RWPE2 (cell line): Measurements from ENCODE around the gene DIPK1A.

ENCODE experiments used
- ATAC-seq: fragments of 200-7000 bp; cut with Tn5 transposase; 3 replicates; pipeline ENCODE4 v1.9.1; 2021; ENCODE audit warnings: low read depth
- DNase-seq: peaks from one replicate; pipeline ENCODE4 v3.0.0-alpha.2; 2020; ENCODE audit warnings: low spot score
- H3K27ac ChIP-seq: fragments of 450-650 bp; 2 replicates; pipeline ENCODE4 v1.5.1; 2017; ENCODE audit warnings: mild to moderate bottlenecking; ENCODE audit not compliant: poor library complexity, severe bottlenecking
- H3K27me3 ChIP-seq: fragments of 250-450 bp; sonication (Bioruptor Pico); 2 replicates; pipeline ENCODE4 v1.5.1; 2021; ENCODE audit warnings: mild to moderate bottlenecking, moderate library complexity; ENCODE audit not compliant: insufficient read depth, poor library complexity, severe bottlenecking
- H3K36me3 ChIP-seq: fragments of 250-450 bp; sonication (Bioruptor Pico); 2 replicates; pipeline ENCODE4 v1.5.1; 2020; ENCODE audit warnings: low read depth, mild to moderate bottlenecking, moderate library complexity
- H3K4me1 ChIP-seq: fragments of 250-450 bp; sonication (Bioruptor Pico); 2 replicates; pipeline ENCODE4 v1.5.1; 2021; ENCODE audit warnings: mild to moderate bottlenecking, moderate library complexity; ENCODE audit not compliant: insufficient read depth, poor library complexity, severe bottlenecking
- H3K4me3 ChIP-seq: fragments of 250-450 bp; sonication (Bioruptor Pico); 2 replicates; pipeline ENCODE4 v1.5.1; 2021; ENCODE audit warnings: mild to moderate bottlenecking, moderate library complexity; ENCODE audit not compliant: severe bottlenecking
- H3K9me3 ChIP-seq: fragments of 250-450 bp; sonication (Bioruptor Pico); 2 replicates; pipeline ENCODE4 v1.5.1; 2021; ENCODE audit warnings: mild to moderate bottlenecking, moderate library complexity; ENCODE audit not compliant: severe bottlenecking
- CTCF ChIP-seq: fragments of 450-650 bp; IDR thresholded peaks from one replicate; pipeline ENCODE4 v1.5.1; 2017; ENCODE audit warnings: mild to moderate bottlenecking, moderate library complexity; ENCODE audit not compliant: poor library complexity, severe bottlenecking

Gene DIPK1A

DNA sequence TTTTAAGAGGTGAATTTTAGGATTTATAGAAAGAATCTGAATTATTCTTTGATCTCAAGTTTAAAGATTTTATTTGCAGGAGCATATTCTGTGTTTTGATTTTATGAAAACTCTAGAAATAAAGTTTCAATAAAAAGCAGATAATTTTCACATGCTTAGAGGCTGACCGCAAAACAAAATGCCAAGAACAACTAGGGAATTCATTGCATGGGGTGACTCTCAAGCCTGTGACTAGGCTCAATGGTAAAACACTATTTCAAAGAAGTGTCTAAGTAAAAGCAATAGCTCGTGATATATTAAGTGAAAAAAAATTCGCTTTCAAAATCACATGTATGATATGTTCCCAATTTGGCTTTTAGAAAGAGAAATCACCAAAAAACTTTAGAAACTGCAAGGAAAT is 79.9 kb downstream of the DIPK1A start:
- no peaks in the 10 kb centered on the region for H3K9me3 ChIP-seq
- no peak for DNase-seq
- H3K27me3 ChIP-seq: no peaks in the 10 kb centered on the region
- H3K4me3 ChIP-seq: no peak overlapping the region
- TF ChIP-seq CTCF: no peak
- no peak for ATAC-seq
- H3K4me1 ChIP-seq: peaks cover 7% of the 10 kb centered on the region
- no peak overlapping the region for H3K27ac ChIP-seq
- H3K36me3 ChIP-seq: no peaks in the 10 kb centered on the region

DNA sequence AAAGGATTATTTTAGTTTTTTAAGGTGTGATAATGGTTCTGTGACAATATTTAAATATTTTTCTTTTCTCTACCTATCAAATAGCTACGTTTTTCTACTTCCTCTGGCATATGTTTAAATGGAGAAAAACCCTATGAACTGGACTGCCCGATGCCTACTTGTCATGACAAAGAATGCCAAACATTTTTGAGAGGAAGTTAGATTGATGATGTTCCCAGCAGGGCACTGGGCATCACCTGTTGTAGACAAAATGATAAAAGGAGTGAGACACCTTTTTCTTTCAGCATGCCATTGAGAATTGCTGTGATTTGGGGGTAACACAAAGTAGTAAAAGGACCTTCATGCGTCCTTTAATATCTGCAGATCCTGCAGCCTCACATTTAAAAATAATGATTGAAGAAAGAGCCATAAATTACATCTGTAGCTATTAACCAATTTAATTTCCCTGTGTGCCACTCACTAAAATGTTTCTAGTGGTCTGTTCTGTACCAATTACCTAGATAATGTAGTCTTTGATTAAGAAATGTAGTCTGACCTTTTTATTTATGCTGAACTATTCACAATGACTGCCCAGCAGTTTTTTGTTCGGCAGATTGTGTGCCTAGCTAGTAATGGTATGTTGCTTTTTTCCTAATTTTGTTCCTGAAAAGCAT is 81.8 kb downstream of the DIPK1A start:
- H3K4me1 ChIP-seq: peaks cover 7% of the 10 kb centered on the region
- DNase-seq: no peak
- H3K27me3 ChIP-seq: no peaks in the 10 kb centered on the region
- H3K4me3 ChIP-seq: no peak overlapping the region
- H3K9me3 ChIP-seq: no peaks in the 10 kb centered on the region
- ATAC-seq: no peak
- TF ChIP-seq CTCF: no peak
- no peak overlapping the region for H3K27ac ChIP-seq
- no peaks in the 10 kb centered on the region for H3K36me3 ChIP-seq

DNA sequence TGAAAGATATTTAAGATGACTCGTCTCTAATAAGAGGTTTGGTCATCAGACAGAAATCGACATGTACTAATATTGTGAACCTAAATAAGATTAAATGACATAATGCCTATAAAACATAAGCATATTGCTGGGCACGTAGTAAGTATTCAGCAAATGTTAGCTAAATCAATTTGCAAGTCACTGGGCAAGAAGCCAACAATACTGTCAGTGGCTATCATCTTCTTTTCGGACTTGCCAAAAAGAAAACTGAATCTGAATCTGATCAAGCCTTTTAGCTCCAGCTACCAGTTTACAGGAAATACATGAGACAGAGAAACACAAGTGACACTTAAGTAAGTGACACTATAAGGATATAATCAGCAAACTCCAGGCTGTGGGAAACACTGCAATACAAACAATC is 83.5 kb downstream of the DIPK1A start:
- ATAC-seq: no peak

GRCh38 chr1:92877081-92877711 is 84.1 kb downstream of the DIPK1A start:
- Histone ChIP-seq H3K4me1 (no peaks in the 10 kb centered on the region), H3K36me3 (no peaks in the 10 kb centered on the region), H3K9me3 (no peaks in the 10 kb centered on the region), H3K4me3 (no peak overlapping the region), H3K27ac (no peak overlapping the region), H3K27me3 (no peaks in the 10 kb centered on the region)
- no peak for TF ChIP-seq CTCF
- ATAC-seq: no peak
- no peak for DNase-seq

More for the DNA sequence above, 83.5 kb downstream of the DIPK1A start:
- Histone ChIP-seq H3K27ac (no peak overlapping the region), H3K27me3 (no peaks in the 10 kb centered on the region), H3K4me1 (peaks cover 3% of the 10 kb centered on the region), H3K9me3 (no peaks in the 10 kb centered on the region), H3K36me3 (no peaks in the 10 kb centered on the region), H3K4me3 (no peak overlapping the region)
- TF ChIP-seq CTCF: no peak
- DNase-seq: no peak

- H3K27ac ChIP-seq: no peak overlapping the region
- ATAC-seq (no peak), DNase-seq (no peak)
- no peaks in the 10 kb centered on the region for H3K9me3 ChIP-seq
- no peaks in the 10 kb centered on the region for H3K27me3 ChIP-seq
- no peak overlapping the region for H3K4me3 ChIP-seq
- no peaks in the 10 kb centered on the region for H3K4me1 ChIP-seq
- no peak for TF ChIP-seq CTCF
- no peaks in the 10 kb centered on the region for H3K36me3 ChIP-seq
These were observed 84.9 kb downstream of the DIPK1A start for GRCh38 chr1:92876351-92876750.
